Measurements from ENCODE around the gene USP2.
A peak's percentile ranks its signal among the peaks of the same experiment; 100 is the strongest.

USP2 gene

GRCh38 chr11:119320240-119320775 lies 61.2 kb downstream of the USP2 start:
- DNase-seq, result no peak

GRCh38 chr11:119319700-119320239 lies 61.7 kb downstream of the USP2 start:
- no peak for DNase-seq

- DNase-seq, result no peak
Observed at GRCh38 chr11:119319136-119319699, 62.3 kb downstream of the USP2 start.

- no peak for DNase-seq
Observed at GRCh38 chr11:119318240-119319135, 63.0 kb downstream of the USP2 start.

- DNase-seq, result no peak
Observed at GRCh38 chr11:119317592-119318239, 63.8 kb downstream of the USP2 start.

GRCh38 chr11:119316729-119317591 lies 64.5 kb downstream of the USP2 start, which contains the start of gene MCAM:
Gene MCAM, minus strand, starts transcription at chr11:119317130. Its CDS starts 29 bp downstream, at chr11:119317101.
- DNase-seq, result no peak

- no peak for DNase-seq
Observed at GRCh38 chr11:119316016-119316728, 65.3 kb downstream of the USP2 start.

- DNase-seq, result peak; percentile 59
Observed at GRCh38 chr11:119315131-119316015, 66.1 kb downstream of the USP2 start.

GRCh38 chr11:119314726-119315125 lies 66.8 kb downstream of the USP2 start:
- DNase-seq, result no peak

GRCh38 chr11:119310682-119311052 lies 70.8 kb downstream of the USP2 start:
- DNase-seq, result no peak

GRCh38 chr11:119309953-119310681 lies 71.4 kb downstream of the USP2 start:
- DNase-seq, result no peak

- no peak for DNase-seq
Observed at GRCh38 chr11:119309411-119309810, 72.1 kb downstream of the USP2 start.

GRCh38 chr11:119307974-119308373 lies 73.5 kb downstream of the USP2 start:
- DNase-seq, result no peak

- DNase-seq, result no peak
Observed at GRCh38 chr11:119307219-119307618, 74.3 kb downstream of the USP2 start.

- no peak for DNase-seq
Observed at GRCh38 chr11:119306373-119306890, 75.1 kb downstream of the USP2 start.

GRCh38 chr11:119305556-119306372 lies 75.7 kb downstream of the USP2 start:
- DNase-seq, result no peak

Data from stimulated activated CD4-positive, alpha-beta T cell treated with anti-CD3 and anti-CD28 coated beads, Interleukin-4, amount 100 ng/mL, for 1 hour (primary cell).